Panc1 (cell line): Measurements from ENCODE around the gene WRNIP1.

Source experiments
- POLR2AphosphoS5 ChIP-seq: IDR thresholded peaks from 2 replicates; pipeline ENCODE4 v1.6.1; 2012; ENCODE audit warnings: mild to moderate bottlenecking, low read depth, low read length, moderate library complexity
- SIN3A ChIP-seq: IDR thresholded peaks from 2 replicates; pipeline ENCODE4 v1.6.1; 2012; ENCODE audit warnings: low read depth, mild to moderate bottlenecking, low read length, moderate library complexity, borderline replicate concordance; ENCODE audit not compliant: insufficient read depth
- TF ChIP-seq, protein P1 (sequence below): fragments of 450-650 bp; IDR thresholded peaks from 2 replicates; pipeline ENCODE4 v1.5.1; 2017; ENCODE audit warnings: mild to moderate bottlenecking

DNA sequence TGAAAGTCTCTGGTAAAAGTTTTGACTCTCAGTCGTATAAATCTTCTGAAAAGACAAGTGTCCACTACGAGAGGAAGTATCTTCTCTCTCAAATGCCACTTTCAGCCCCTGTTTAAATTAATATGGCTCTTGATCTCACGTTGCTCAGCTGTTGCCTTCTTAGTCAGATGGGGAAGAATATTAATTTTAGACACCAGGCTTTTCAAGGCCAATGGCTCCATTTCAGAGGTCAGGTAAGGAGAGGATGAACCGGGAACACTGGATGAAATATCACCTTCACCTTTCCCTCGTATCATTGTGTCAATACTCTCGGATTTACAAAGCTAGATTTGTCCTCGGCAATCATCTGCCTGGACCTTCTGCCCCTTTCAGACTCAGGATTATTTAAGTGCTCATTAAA lies 14.4 kb upstream of the WRNIP1 start, which contains the start of gene MYLK4:
- TF ChIP-seq, protein P1, sequence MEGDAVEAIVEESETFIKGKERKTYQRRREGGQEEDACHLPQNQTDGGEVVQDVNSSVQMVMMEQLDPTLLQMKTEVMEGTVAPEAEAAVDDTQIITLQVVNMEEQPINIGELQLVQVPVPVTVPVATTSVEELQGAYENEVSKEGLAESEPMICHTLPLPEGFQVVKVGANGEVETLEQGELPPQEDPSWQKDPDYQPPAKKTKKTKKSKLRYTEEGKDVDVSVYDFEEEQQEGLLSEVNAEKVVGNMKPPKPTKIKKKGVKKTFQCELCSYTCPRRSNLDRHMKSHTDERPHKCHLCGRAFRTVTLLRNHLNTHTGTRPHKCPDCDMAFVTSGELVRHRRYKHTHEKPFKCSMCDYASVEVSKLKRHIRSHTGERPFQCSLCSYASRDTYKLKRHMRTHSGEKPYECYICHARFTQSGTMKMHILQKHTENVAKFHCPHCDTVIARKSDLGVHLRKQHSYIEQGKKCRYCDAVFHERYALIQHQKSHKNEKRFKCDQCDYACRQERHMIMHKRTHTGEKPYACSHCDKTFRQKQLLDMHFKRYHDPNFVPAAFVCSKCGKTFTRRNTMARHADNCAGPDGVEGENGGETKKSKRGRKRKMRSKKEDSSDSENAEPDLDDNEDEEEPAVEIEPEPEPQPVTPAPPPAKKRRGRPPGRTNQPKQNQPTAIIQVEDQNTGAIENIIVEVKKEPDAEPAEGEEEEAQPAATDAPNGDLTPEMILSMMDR, result no peak
- no peak for TF ChIP-seq SIN3A
- no peak for TF ChIP-seq POLR2AphosphoS5
